Neural progenitor cell (in vitro differentiated cells): ENCODE data around the gene ZNF550.

Source experiments
- CTCF ChIP-seq: fragments of 200-600 bp; sonication (generic); IDR thresholded peaks from 2 replicates; pipeline ENCODE4 v1.5.1; 2017; ENCODE audit warnings: antibody characterized with exemption, mild to moderate bottlenecking
- EZH2 ChIP-seq: fragments of 200-600 bp; sonication (generic); IDR thresholded peaks from 2 replicates; pipeline ENCODE4 v1.6.1; 2017; ENCODE audit warnings: antibody characterized with exemption, mild to moderate bottlenecking, moderate library complexity
- EZH2phosphoT487 ChIP-seq: fragments of 200-600 bp; sonication (generic); IDR thresholded peaks from 2 replicates; pipeline ENCODE4 v1.6.1; 2017; ENCODE audit warnings: antibody characterized with exemption

- TF ChIP-seq EZH2, result no peak
- no peak for TF ChIP-seq CTCF
- no peak for TF ChIP-seq EZH2phosphoT487
Observed at GRCh38 chr19:57527136-57527881, 32.4 kb downstream of the ZNF550 start, which contains the start of gene ZNF549.
